DMS153 treated with DMSO at 0.1 percent for 48 hours (cell line): ENCODE measurements around the gene ACTR1A.
"Not testable (repeated sequence)": the region's sequence is repeated elsewhere in the genome, so short reads cannot be mapped to it uniquely, and the experiment has no call there.

Experiments
- DNase-seq: peaks from one replicate; lab custom pipeline; 2025; ENCODE audit not compliant: unreplicated experiment; lab: John Stamatoyannopoulos, UW

Gene ACTR1A

GRCh38 chr10:102502337-102503151, at the start of gene ACTR1A:
TSS of gene ACTR1A (minus strand) at chr10:102502712. CDS start at chr10:102502647, 65 bp downstream.
- peak; percentile 98 for DNase-seq

GRCh38 chr10:102550636-102551210, 48.2 kb upstream of the ACTR1A start:
- no peak for DNase-seq

GRCh38 chr10:102549549-102549948, 47.0 kb upstream of the ACTR1A start:
- DNase-seq: no peak

- DNase-seq: no peak
Observed at GRCh38 chr10:102546606-102547320, 44.3 kb upstream of the ACTR1A start.

GRCh38 chr10:102545997-102546396, 43.5 kb upstream of the ACTR1A start:
- DNase-seq: no peak

GRCh38 chr10:102545265-102545871, 42.9 kb upstream of the ACTR1A start:
- DNase-seq: no peak

- DNase-seq: no peak
Observed at GRCh38 chr10:102542800-102543418, 40.4 kb upstream of the ACTR1A start.

- no peak for DNase-seq
Observed at GRCh38 chr10:102540023-102540422, 37.5 kb upstream of the ACTR1A start.

GRCh38 chr10:102538811-102539210, 36.3 kb upstream of the ACTR1A start:
- DNase-seq: no peak

- DNase-seq: no peak
Observed at GRCh38 chr10:102537948-102538347, 35.4 kb upstream of the ACTR1A start.

GRCh38 chr10:102537367-102537766, 34.9 kb upstream of the ACTR1A start:
- DNase-seq: no peak

- DNase-seq: no peak
Observed at GRCh38 chr10:102535481-102536147, 33.1 kb upstream of the ACTR1A start.

GRCh38 chr10:102534966-102535365, 32.5 kb upstream of the ACTR1A start:
- DNase-seq: not testable (repeated sequence)

- DNase-seq: no peak
Observed at GRCh38 chr10:102534333-102534732, 31.8 kb upstream of the ACTR1A start.

- DNase-seq: no peak
Observed at GRCh38 chr10:102527546-102527945, 25.0 kb upstream of the ACTR1A start.

GRCh38 chr10:102524746-102525145, 22.2 kb upstream of the ACTR1A start:
- no peak for DNase-seq

- no peak for DNase-seq
Observed at GRCh38 chr10:102523250-102524029, 20.9 kb upstream of the ACTR1A start.

- DNase-seq: no peak
Observed at GRCh38 chr10:102522874-102523249, 20.4 kb upstream of the ACTR1A start.

GRCh38 chr10:102519246-102519825, 16.8 kb upstream of the ACTR1A start:
- no peak for DNase-seq
